ENCODE measurements around the gene FAM9B. TPM values are rescaled to one million over a fixed set of nuclear protein-coding genes. Genes with fewer than 3 reads are reported as not detected.

Gene FAM9B
- total RNA-seq, 2 donors from 2014 or later = not detected

DNA sequence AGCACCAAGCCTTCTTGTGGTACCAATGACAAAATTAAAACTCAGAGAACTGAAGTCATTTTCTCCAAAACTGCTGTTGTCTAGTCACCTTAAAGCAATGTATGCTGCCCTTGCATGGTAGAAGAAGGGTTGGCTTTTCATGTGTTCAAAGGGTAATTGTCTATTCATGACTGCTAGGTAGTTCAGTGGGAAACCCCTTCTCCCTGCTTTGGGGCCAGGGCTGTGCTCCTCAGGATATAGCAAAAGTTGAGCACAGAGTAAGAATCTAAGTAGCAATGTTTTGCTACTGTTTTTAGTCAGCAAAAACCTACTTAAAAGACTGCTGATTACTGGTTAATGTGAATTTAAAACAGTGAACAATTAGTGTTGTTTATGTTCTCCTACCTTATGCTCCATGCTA, 30.8 kb upstream of the FAM9B start:
- H3K4me1 ChIP-seq (ENCODE audit: control insufficient read depth, insufficient read depth, low read length) = no peaks in the 10 kb centered on the region
- Mint-ChIP-seq H3K4me1 (no peaks in the 10 kb centered on the region), H3K4me3 (no peak overlapping the region), H3K27ac (no peak overlapping the region), H3K36me3 (ENCODE audit: low read depth) (no peaks in the 10 kb centered on the region), H3K9me3 (peaks cover 21% of the 10 kb centered on the region), H3K27me3 (ENCODE audit: insufficient read depth) (no peaks in the 10 kb centered on the region)
- no peak overlapping the region for H3K4me3 ChIP-seq (ENCODE audit: low read length)
- TF ChIP-seq, protein P1, sequence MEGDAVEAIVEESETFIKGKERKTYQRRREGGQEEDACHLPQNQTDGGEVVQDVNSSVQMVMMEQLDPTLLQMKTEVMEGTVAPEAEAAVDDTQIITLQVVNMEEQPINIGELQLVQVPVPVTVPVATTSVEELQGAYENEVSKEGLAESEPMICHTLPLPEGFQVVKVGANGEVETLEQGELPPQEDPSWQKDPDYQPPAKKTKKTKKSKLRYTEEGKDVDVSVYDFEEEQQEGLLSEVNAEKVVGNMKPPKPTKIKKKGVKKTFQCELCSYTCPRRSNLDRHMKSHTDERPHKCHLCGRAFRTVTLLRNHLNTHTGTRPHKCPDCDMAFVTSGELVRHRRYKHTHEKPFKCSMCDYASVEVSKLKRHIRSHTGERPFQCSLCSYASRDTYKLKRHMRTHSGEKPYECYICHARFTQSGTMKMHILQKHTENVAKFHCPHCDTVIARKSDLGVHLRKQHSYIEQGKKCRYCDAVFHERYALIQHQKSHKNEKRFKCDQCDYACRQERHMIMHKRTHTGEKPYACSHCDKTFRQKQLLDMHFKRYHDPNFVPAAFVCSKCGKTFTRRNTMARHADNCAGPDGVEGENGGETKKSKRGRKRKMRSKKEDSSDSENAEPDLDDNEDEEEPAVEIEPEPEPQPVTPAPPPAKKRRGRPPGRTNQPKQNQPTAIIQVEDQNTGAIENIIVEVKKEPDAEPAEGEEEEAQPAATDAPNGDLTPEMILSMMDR (conservative IDR thresholded peaks at IDR 0.05) = no peak
- H3K9ac ChIP-seq (ENCODE audit: extremely low read depth, low read length, poor library complexity, severe bottlenecking) = no peak overlapping the region
- H3K36me3 ChIP-seq (ENCODE audit: control insufficient read depth, insufficient read depth, low read length) = no peaks in the 10 kb centered on the region
- DNase-seq = no peak
- H3K27ac ChIP-seq (ENCODE audit: low read depth, low read length) = no peak overlapping the region
- no peaks in the 10 kb centered on the region for H3K27me3 ChIP-seq (ENCODE audit: control insufficient read depth, insufficient read depth, low read length, poor library complexity, severe bottlenecking)
- no peaks in the 10 kb centered on the region for H3K9me3 ChIP-seq (ENCODE audit: control insufficient read depth, low read length)

DNA sequence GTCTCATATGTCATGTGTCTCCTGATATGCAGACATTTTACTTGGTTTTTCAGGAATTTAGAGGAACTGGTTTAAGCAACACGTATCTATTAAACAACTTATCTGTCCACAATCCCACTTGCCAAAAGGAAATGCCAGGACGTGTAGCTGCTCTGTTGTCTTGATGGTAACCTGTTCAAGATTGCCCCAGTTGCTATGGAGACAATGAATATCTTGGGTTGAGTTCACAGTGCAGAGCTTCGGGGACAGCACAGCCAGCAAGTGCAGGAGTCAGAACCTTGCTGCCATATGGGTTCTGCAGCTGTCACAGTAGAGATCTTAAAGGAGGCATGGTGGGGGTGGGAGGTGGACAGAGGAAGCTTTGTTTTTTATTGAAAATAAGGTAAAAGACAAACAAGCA, 28.7 kb upstream of the FAM9B start:
- H3K4me3 ChIP-seq (ENCODE audit: low read length) = no peak overlapping the region
- 49 to 86% methylated on average over 1 to 3 of the region's 3 CpGs for WGBS, 2 experiments (ENCODE audit: insufficient coverage in 1 of 2, insufficient read length in 1 of 2)
- no peak overlapping the region for H3K27ac Mint-ChIP-seq
- DNase-seq = no peak
- no peak overlapping the region for H3K27ac ChIP-seq (ENCODE audit: low read depth, low read length)
- H3K9ac ChIP-seq (ENCODE audit: extremely low read depth, low read length, poor library complexity, severe bottlenecking) = no peak overlapping the region
- H3K4me1 ChIP-seq (ENCODE audit: control insufficient read depth, insufficient read depth, low read length) = no peaks in the 10 kb centered on the region
- TF ChIP-seq, protein P1 (conservative IDR thresholded peaks at IDR 0.05) = no peak
- H3K9me3 Mint-ChIP-seq = peaks cover 22% of the 10 kb centered on the region
- no peaks in the 10 kb centered on the region for H3K9me3 ChIP-seq (ENCODE audit: control insufficient read depth, low read length)
- no peaks in the 10 kb centered on the region for H3K27me3 ChIP-seq (ENCODE audit: control insufficient read depth, insufficient read depth, low read length, poor library complexity, severe bottlenecking)
- H3K36me3 ChIP-seq (ENCODE audit: control insufficient read depth, insufficient read depth, low read length) = no peaks in the 10 kb centered on the region
- H3K36me3 Mint-ChIP-seq (ENCODE audit: low read depth) = no peaks in the 10 kb centered on the region
- no peaks in the 10 kb centered on the region for H3K4me1 Mint-ChIP-seq
- H3K27me3 Mint-ChIP-seq (ENCODE audit: insufficient read depth) = no peaks in the 10 kb centered on the region
- no peak overlapping the region for H3K4me3 Mint-ChIP-seq

DNA sequence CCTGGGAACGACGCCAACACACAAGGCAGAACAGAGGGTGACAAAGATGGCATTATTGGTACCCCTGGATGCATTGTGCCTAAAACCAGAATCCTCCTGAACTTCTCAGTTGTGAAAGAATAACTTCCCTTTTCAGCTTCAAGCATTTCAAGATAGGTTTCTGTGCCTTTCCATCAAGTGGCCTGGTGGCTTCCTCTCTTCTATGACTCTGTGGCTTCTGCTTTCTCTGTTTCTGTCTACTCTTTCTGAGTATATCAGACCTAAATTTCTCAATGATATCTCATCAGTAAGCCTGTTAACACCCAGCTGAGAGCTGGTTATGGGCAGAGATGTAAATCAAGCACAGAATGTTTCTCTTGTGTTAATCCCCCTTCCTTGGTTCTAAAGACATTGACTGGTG, 21.4 kb upstream of the FAM9B start:
- no peak overlapping the region for H3K27ac ChIP-seq (ENCODE audit: low read depth, low read length)
- no peak overlapping the region for H3K9ac ChIP-seq (ENCODE audit: extremely low read depth, low read length, poor library complexity, severe bottlenecking)
- no peaks in the 10 kb centered on the region for H3K36me3 Mint-ChIP-seq (ENCODE audit: low read depth)
- WGBS, 2 experiments (ENCODE audit: insufficient coverage in 1 of 2, insufficient read length in 1 of 2) = 94% methylated on average over 2 of the region's 2 CpGs
- no peak for DNase-seq
- H3K4me1 Mint-ChIP-seq = no peaks in the 10 kb centered on the region
- no peaks in the 10 kb centered on the region for H3K36me3 ChIP-seq (ENCODE audit: control insufficient read depth, insufficient read depth, low read length)
- no peaks in the 10 kb centered on the region for H3K4me1 ChIP-seq (ENCODE audit: control insufficient read depth, insufficient read depth, low read length)
- H3K4me3 Mint-ChIP-seq = no peak overlapping the region
- H3K27me3 Mint-ChIP-seq (ENCODE audit: insufficient read depth) = no peaks in the 10 kb centered on the region
- no peak overlapping the region for H3K4me3 ChIP-seq (ENCODE audit: low read length)
- no peaks in the 10 kb centered on the region for H3K27me3 ChIP-seq (ENCODE audit: control insufficient read depth, insufficient read depth, low read length, poor library complexity, severe bottlenecking)
- no peak overlapping the region for H3K27ac Mint-ChIP-seq
- TF ChIP-seq, protein P1 (conservative IDR thresholded peaks at IDR 0.05) = no peak
- peaks cover 14% of the 10 kb centered on the region for H3K9me3 Mint-ChIP-seq
- no peaks in the 10 kb centered on the region for H3K9me3 ChIP-seq (ENCODE audit: control insufficient read depth, low read length)
